Right hindlimb (tissue), 1 donor: ENCODE measurements around the gene CD58.

Experiments used
- DNase-seq: peaks from one replicate; pipeline ENCODE4 v3.0.0-alpha.2; 2018

CD58 gene

DNA sequence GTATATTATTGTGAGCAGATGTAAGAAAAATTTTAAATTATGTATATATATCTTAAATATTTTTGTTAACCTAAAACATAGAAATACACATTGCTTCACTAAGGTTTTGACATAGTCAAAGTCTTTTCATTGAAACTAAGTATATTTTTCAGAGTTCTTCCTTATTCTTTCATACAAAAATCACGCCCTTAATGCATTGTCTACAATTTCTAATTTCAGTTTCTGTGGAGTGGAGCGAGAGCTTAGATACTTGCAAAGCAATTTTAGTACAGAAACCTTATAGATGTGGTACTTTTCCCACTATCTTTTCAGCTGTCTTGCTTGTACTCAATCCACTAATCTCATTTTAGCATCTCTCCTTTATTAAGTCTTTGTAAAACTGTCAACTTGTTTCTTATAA, 63.2 kb downstream of the CD58 start:
- no peak for DNase-seq

DNA sequence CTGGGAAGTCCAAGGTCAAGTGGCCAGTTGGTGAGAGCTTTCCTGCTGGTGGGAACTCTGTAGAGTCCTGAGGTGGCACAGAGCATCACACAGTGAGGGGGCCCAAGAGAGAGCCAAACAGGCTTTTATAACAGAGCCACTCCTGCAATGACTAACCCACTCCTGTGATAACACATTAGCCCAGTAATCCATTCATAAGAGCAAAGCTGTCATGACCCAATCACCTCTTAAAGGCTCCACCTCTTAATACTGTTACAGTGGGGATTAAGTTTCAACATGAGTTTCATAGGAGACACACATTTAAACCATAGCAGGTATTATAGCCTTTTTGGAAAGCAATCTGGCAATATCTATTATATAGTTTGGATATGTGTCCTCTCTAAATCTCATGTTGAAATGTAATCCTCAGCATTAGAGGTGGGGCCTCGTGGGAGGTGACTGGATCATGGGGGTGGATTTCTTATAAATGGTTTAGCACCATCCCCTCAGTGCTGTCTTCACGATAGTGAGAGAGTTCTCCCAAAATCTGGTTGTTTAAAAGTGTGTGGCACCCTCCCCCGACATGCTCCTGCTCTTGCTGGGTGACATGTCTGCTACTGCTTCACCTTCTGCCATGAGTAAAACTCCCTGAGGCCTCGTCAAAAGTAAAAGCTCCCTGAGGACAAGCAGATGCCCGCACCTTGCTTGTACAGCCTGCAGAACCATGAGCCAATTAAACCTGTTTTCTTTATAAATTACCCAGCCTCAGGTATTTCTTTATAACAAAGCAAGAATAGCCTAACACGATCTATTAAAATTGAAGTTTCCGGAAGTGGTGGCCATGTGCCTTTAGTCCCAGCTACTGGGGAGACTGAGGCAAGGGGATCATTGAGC, 64.5 kb downstream of the CD58 start:
- no peak for DNase-seq

DNA sequence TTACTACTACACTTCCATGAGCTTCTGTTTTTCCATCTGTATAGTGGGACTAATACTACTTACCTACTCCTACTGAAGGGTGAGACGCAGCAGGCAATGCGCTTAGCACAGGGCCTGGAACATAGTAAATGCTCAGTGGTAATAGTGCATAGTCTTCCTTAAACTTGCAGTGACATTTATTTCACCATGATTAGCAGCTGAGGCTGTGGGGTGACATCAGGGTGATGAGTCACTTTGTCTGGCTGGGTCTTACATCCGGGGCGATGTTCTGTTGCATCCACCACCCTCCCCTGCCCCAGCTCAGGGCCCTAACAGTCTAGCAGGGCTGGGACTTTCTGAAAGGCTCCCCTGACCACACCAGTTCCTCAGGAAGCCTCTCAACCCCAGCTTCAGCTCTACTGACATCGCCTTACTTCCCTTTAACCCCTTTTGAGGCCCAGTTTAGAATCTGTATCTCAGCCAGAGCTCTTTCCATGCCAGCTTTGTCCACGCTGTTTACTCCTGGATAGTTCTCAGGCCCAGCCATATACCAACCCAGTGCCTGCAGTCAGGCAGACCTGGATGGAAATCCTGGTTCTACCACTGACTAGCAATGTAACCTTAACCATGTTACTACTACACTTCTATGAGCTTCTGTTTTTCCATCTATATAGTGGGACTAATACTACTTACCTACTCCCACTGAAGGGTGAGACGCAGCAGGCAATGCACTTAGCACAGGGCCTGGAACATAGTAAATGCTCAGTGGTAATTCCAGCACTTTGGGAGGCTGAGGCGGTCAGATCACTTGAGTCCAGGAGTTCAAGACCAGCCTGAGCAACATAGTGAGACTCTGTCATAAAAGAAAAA, 66.3 kb downstream of the CD58 start:
- DNase-seq: no peak

DNA sequence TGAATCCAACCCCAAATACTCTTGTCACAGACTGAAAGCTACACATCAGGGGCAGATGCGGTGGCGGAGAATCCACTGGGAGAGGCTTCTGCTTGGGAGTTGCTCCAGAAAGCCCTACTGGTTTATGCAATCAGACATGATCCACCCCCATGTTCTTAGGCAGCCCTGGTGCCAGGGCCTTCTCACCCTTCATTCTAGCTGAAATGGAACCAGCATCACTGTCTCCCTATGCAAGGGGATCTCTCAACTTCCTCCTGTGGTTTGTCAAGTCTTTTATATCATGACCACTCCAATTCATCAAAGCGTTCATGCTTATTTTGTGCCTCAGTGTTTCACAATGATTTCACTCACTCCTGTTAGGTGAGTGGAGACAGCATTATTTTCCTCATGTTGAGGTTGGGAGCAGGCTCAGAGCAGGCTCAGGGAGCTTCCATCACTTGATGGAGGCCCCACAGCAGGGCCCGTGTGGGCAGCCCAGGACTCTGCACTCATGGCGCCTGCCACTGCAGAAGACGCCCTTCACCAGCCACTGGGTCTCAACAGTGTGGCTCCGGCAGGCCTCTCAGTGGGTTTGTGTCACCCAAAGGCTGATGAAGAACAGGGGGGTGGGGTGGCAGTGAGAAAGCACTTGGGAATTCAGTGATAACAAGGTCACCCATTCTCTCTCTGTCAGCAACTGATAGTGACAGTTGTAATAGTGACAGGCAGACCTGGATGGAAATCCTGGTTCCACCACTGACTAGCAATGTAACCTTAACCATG, 67.1 kb downstream of the CD58 start:
- no peak for DNase-seq

DNA sequence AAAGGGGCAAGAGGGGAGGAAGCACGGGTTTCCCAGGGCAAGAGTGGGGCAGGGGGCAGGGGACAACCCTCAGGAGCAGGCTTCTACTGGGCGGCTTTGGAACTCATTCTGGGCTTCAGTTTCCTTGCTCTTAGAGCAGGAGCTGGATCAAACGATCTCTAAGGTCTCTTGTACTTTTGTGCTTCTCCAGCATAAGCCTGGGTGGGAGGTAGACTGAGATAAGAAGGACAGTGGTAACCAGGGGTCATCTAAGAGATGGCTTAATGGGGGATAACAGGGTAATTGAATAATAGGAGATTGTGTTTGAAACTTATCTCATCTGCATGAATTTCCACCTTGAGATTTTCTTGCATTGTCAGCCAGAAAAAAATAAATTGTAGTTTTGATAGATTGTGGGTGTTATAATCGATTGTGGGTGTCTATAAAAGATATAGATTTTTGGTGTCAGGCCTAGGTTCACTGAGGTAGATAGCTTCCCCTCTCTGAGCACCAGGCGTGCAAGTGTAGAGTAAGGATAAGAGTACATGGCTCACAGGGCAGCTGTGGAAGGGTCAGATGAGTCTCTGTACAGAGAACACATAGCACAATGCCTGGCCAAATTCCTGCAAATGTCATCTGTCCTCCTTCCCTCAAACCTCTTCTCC, 68.0 kb downstream of the CD58 start:
- no peak for DNase-seq

DNA sequence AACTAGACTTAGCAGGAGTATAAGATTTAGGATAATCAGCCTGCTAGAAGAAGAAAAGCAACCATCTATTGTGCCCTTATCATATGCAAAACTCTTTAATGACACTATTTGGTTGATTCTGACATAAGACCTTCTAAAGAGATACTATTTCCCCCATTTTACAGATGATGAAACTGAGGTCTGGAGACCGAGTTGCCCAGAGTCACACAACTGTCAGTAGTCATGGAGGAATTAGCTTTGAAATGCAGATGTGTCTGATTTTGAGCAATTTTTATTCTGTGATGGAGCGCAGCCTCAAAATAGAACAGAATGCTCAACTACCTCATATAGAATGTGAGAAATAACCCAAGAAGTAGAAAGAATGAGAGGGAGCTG, 69.0 kb downstream of the CD58 start:
- DNase-seq: no peak

DNA sequence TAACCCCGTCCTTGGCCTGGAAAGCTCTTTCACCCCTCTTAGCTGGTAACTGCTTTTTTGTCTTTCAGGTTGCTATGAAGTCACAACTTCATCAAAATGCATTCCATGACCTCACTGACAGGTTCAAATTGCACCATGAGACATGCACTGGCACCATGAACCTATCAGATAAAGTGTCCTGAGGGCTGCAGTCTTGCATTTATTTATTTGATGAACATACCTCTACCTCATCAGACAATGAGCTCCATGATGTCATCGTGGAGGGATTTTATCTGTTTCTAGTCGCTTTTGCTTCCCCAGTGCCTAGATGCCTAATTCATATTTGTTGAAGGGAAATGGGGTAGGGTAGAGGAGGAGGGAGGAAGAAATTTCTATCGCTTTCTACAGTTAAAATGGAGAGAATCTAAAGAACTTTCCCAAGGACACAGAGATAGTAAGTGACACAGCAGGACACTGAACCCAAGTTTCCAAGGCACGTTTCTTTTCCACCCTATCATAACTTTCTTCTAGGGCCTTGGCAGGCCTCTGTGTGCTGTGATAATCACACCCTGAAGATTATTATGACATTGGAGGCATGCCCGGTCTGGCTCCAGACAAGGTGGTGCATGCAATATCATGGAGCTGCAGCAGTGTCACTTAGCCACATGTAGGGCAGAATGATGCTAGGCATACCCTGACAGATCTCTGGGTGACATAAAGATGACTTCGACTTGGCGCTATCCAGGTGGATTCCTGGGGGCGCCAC, 69.5 kb downstream of the CD58 start:
- DNase-seq: no peak

DNA sequence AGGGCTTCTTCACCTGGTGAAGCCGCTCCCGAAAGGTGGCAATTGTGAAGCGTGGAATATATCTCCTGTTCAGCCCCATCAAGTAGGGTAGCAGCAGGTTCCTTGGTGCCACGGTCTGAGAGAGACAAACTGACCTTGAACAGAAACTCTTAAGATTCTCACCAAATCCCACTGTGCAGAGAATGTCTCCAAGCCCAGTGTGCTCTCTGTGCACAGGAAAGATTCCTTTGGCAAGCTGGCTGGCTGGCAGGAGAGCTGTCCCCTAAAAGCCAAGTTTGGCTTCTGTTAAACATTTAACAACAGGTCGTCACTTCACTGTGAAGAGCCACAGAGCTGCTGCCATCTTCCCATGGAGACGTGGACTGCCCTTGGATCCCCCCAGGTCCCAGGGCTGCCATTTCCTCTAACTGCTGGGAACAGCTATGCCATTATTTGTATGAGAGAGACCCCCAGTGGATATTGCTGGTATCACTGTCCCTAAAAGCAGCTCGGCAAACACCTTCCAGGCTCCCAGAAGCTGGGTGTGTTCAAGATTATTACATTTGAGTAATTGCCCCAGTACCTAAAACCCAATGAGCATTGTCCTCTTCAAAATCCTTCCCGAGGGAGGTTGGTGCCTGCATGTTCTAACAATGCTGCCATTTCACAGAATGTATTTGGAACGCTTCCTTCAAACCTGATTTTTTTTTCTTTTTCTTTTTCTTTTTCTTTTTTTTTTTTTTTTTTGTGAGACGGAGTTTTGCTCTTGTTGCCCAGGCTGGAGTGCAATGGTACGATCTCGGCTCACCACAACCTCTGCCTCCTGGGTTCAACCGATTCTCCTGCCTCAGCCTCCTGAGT, 71.8 kb downstream of the CD58 start:
- DNase-seq: peak; percentile 70

DNA sequence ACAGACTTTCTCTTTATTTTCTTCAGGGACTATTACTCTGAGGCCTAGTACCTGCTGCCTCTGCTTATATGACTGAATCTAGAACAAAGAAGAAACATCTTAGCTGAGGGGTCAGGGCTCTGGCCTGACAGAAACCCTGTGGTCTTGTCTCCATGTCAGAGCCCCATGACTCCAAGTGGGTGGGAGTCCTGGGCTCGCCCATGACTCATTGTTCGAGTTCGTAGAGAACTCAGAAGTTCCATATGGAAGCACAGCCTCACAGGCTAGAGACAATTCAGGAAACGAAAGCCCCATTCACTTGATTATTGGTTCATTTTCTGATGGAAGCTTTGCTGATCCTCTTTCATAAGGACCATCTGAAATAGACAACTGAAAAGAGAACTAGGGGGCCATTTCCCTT, 73.2 kb downstream of the CD58 start:
- DNase-seq: no peak

DNA sequence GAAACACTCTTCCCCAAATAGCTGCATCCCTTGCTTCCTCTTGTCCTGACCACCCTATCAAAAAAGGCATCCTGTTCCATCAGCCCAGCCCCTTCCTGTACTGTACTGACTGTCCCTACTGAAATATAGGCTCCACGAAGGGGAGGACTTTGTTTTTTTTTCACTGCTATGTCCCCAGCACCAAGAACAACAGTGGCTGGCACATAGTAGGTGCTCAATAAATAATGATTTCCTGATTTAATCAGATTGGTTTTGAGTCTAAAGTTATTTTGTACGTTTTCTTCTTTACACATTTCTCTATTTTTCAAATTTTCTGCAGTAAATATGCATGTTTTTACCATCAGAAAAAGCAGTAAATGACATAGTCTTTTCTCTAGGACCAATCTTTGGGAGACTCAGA, 73.9 kb downstream of the CD58 start:
- no peak for DNase-seq

GRCh38 chr1:116496380-116496779, 74.4 kb downstream of the CD58 start:
- no peak for DNase-seq

GRCh38 chr1:116495535-116495934, 75.3 kb downstream of the CD58 start:
- DNase-seq: no peak

GRCh38 chr1:116494745-116495144, 76.1 kb downstream of the CD58 start:
- no peak for DNase-seq

DNA sequence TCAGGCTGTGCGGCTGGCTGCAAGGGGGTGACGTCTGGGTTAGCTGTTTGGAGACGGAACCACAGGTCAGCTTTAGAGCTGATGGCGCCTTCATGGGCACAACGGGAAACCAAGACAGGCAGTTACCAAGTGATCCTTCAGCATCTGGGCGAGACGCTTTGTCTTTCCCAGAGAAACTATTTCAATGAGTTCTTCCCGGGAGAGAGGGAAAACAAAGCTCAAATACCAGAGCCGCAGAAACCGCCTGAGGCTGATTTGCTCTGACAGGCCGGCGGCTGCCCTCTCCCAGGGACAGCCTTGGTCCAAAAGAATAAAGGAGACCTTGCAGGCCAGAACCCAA, 76.5 kb downstream of the CD58 start:
- no peak for DNase-seq

- no peak for DNase-seq
These were observed 77.1 kb downstream of the CD58 start for GRCh38 chr1:116493484-116494352.

- no peak for DNase-seq
These were observed 77.8 kb downstream of the CD58 start for GRCh38 chr1:116493036-116493435.

GRCh38 chr1:116492358-116492811, 78.4 kb downstream of the CD58 start:
- no peak for DNase-seq

- DNase-seq: no peak
These were observed 79.0 kb downstream of the CD58 start for GRCh38 chr1:116491700-116492357.

DNA sequence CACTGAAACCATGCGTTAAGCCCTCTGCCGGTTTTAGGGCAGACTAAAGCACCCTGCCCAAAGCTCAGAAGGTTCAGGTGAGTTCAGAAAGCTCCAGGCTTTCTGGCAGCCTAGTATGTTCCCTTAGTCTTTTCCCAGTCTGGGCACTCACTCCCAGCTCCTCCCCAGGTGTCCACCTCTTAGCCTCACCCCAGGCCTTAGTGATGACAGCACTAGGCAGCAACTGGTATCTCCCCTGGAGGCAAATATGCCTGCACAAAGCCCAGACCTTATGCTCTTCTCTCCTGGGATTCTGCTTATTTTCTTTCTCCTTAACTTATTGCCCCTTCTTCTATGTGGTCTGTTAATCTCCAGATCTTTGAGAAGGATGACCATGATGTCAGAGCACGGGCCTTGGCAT, 80.2 kb downstream of the CD58 start:
- no peak for DNase-seq
